NCI-H82 treated with DMSO at 0.1 percent for 48 hours (cell line): Measurements from ENCODE around the gene MREG.
"Not testable (repeated sequence)": the region's sequence is repeated elsewhere in the genome, so short reads cannot be mapped to it uniquely, and the experiment has no call there.

ENCODE experiments used
- DNase-seq: peaks from one replicate; lab custom pipeline; 2025; ENCODE audit not compliant: unreplicated experiment; lab: John Stamatoyannopoulos, UW

Gene MREG

GRCh38 chr2:215965532-215966165, 47.7 kb downstream of the MREG start:
- DNase-seq: no peak

DNA sequence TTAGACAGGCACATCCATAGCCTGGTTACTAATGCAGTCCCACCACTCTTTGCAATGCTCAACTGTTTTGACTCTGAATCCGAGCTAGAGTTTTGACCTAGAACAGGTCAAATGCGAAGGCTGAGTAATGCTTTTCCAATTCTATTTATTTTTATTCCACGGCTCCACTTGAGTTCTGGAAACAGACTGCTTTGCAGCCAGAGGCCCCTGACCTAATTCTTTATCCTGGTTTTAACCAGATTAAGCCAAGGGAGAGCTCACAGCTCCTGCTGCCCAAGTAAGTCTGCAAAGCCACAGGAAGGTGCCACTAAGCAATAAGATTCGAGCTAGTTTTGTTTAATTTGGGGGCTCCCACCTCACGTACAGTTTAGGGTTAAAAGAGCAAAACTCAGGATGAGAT, 51.4 kb downstream of the MREG start:
- peak; percentile 87 for DNase-seq

GRCh38 chr2:215958257-215958656, 55.1 kb downstream of the MREG start:
- DNase-seq: no peak

DNA sequence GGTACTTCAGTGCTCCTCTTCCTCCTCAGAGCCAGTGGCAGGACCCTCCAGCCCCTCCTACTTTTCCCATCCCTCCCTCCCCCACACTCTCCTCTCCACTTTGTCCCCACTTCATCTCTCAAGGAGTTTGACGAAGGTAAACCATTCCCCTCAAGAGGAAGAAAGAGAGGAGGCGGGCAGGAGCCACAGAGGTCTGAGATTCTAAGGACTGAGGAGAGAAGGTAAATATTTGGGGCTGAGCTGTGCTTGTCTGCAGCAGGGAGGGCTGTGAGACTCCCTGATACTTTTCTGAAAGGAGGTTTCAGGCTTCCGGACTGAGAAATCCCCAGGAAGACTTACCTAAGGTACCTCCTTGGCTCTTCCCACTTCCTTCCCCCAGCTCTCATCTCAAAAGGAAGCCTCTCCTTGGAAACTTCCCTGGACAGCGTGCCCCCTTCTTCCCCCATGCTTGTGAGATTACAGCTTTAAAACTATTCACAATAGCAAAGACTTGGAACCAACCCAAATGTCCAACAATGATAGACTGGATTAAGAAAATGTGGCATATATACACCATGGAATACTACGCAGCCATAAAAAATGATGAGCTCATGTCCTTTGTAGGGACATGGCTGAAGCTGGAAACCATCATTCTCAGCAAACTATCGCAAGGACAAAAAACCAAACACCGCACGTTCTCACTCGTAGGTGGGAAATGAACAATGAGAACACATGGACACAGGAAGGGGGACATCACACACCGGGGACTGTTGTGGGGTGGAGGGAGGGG, 55.8 kb downstream of the MREG start:
- DNase-seq: not testable (repeated sequence)

GRCh38 chr2:215952860-215953637, 60.3 kb downstream of the MREG start:
- DNase-seq: no peak

DNA sequence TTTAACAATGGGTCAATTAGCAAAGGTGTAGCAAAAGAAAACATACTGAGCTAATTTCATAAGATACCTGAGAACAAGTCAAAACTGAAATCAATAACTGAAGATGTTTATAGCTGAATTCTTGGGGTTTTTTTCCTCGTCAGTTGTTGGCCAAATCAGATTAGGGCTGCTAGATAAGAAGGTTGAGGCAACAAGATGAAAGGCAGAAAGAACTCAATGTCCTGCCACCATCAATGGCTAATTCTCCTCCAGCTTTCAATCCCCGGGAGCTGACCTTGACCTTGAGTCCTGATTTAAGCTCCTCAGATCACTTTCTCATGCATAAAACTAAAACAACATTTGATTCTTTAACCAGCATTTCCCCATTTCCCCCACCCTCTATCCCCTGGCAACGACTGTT, 61.8 kb downstream of the MREG start:
- no peak for DNase-seq

GRCh38 chr2:215949991-215950404, 63.4 kb downstream of the MREG start:
- DNase-seq: peak; percentile 57

GRCh38 chr2:215948051-215948450, 65.3 kb downstream of the MREG start:
- no peak for DNase-seq

DNA sequence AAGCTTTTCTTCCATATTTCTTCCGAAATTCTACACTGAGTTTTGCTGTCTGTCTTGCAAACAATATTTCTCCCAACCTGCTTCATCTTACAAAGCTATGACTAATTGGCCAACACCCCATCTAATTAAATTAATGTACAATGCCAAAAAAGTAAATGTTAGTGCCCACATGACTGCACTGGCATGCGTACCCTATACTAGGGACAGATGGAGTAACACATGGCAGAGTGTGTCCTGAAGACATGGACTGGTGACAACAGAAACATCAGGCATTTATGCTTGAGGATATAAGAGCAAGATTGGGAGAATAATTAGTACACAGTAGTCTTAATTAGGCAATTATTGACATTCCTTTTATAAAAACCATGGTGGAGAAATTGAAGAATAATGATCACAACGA, 66.8 kb downstream of the MREG start:
- DNase-seq: no peak

GRCh38 chr2:215942194-215942593, 71.2 kb downstream of the MREG start:
- peak; percentile 23 for DNase-seq

DNA sequence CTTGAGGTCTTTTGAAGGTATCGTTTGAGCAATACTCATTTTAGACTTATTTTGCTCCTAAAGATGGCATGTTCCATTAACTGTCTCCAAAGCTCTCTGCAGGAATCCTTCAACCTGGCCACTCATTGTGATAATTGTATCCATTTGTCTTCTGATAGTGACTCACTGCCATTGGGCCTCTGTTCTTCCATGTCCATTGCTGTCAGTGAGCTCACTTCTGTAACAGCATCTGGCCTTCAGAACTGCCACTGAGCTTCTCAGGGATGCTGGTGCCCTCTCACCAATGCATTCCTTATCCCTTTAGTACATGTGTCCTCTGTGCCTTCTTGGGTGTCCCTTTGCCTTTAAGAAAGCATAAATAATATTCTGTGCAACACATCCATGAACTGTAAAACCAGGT, 71.6 kb downstream of the MREG start:
- DNase-seq: no peak

DNA sequence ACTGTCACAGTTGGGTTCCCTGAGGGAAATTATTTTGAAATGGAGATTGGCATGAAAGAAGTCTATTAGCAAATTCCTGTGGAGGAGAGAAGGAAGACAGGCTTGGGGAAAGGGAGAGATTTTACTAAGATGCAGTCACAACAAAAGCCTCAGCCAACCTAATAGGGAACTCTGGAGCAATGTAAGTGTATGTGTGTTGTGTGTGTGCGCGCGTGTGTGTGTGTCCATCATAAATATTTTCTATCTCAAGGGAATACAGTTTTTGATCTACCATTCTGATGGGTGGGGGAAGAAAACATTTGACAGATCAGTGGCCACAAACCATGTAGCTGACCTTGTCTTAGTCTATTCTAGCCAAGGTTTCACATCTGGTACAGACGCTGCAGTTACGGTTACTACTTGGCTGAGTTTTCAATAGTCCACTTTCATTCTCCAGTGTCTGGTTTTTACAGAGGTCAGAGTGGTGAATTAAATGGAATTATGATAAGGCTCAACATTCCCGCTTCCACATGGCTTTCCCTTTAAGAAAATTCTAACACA, 72.6 kb downstream of the MREG start:
- no peak for DNase-seq

DNA sequence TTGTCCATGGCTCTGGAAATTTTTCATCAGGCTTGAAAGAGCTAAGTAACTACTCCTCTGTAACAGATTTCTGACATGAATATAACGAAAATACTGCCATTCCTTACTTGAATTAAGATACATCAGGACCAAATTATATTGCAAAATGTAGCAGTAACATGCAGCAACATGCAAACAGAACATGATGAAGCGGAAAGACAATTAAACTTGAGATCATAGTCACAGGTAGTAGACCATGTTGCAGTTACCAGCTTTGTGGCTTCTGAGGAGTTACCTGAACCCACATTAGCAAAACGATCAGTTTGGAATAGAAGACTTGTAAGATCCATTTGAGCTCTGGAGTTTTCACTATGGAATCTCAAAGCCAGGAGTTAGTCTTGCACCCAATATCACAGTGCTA, 76.2 kb downstream of the MREG start:
- no peak for DNase-seq

GRCh38 chr2:215933151-215933550, 80.2 kb downstream of the MREG start:
- DNase-seq: no peak

- peak; percentile 44 for DNase-seq
Observed at GRCh38 chr2:215931256-215931903, 82.0 kb downstream of the MREG start.

GRCh38 chr2:215930505-215931253, 82.7 kb downstream of the MREG start:
- DNase-seq: no peak

- DNase-seq: no peak
Observed at GRCh38 chr2:215929602-215930335, 83.6 kb downstream of the MREG start.

GRCh38 chr2:215928086-215928485, 85.3 kb downstream of the MREG start:
- DNase-seq: no peak

DNA sequence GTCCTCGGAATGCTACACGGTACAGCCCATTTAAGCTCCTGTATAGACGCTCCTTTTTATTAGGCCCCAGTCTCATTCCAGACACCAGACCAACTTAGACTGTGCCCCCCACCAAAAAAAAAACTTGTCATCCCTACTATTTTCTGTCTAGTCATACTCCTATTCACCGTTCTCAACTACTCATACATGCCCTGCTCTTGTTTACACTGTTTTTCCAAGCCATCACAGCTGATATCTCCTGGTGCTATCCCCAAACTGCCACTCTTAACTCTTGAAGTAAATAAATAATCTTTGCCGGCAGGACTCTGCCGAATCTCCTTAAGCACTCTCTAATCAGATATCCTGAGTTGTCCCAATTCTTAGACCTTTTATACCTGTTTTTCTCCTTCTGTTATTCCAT, 86.4 kb downstream of the MREG start:
- DNase-seq: not testable (repeated sequence)

DNA sequence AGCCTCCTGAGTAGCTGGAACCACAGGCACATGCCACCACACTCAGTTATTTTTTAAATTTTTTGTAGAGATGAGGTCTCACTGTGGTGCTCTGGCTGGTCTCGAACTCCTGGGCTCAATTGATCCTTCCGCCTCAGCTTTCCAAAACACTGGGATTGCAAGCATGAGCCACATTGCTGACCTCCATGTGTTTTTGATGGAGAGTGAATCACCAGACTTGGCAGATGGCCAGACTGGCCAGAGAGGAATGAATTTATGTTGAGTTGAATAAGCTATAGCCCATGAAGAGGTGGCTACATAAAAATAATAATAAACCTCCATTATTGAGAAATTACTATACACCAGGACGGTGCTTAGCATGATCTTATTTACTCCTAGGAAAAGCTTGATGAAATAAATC, 91.5 kb downstream of the MREG start:
- DNase-seq: no peak
